Stimulated activated CD8-positive, alpha-beta memory T cell treated with anti-CD3 and anti-CD28 coated beads, Interleukin-15, amount 100 ng/mL, for 4 hours (primary cell): ENCODE data around the gene SERTAD1.
A peak's percentile ranks its signal among the peaks of the same experiment; 100 is the strongest.
"Not testable (repeated sequence)": the region's sequence is repeated elsewhere in the genome, so short reads cannot be mapped to it uniquely, and the experiment has no call there.

ENCODE experiments used
- DNase-seq, 2 donors: peaks; one replicate each; pipeline ENCODE4 v3.0.0-alpha.2; 2020; ENCODE audit warnings: low read depth in 2 of 2

Gene SERTAD1

GRCh38 chr19:40450664-40451063, 24.9 kb upstream of the SERTAD1 start:
- no peak for DNase-seq

DNA sequence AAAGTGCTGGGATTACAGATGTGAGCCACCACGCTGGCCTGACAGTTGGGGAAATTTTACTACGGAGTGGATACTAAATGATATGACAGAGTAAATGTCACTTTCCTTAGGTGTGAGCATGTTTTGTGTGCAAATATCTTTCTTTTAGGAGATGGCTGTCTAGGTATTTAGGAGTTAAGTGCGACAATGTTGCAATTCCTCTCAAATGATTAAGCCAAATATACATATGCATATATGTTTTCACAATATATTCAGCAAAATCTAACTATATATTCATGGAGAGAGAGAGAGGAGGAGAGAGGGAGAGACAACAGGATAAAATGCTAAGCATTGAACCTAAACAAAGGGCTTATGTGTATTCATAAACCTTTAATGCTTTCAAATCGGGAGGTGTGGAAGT, 23.7 kb upstream of the SERTAD1 start:
- DNase-seq: no peak

DNA sequence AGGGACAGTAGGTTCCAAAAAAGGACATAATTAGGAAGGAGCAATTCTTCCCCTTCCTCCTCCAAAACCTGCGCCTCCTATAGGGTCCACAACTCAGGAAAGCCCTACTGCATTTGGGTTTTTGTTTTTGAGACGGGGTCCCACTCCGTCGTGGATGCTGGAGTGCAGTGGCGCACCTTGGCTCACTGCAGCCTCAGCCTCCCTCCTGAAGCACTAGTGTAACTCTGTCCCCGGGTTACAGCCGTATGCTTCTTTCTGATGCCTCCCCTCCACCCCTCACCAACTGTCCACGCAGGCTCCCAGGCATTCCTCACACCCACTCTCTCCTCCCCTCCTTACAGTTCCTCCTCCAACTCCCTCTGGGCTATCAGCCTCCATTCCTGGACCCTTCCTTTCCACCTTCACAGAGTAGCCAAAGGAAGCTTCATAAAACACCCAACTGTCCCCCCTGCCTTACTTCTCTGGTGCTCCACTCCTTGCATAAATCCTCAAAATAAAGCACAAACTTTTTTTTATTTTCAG, 20.5 kb upstream of the SERTAD1 start:
- DNase-seq: no peak

DNA sequence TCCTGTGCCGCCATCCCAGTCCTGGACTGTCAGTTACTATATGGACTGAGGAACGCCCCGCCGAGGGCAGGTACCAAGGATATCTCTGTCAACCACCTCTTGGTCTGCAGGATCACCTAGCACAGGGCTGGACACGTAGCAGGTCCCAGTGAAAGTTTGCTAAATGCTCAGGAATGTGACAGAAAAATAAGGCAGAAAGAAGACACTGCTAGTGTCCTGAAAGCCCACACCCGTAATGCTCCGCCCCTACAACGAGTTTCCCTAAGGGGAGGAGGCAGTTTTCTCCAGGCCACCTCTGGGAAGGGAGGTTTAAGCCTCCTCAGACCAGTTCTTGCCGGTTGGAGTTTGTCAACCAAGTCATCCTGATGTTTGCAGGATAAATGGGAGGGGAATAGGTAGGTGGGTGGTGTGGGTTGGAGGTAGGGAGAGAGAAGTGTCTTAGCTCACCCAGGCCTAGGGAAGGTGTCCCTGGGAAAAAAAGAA, 20.0 kb upstream of the SERTAD1 start:
- DNase-seq: no peak

DNA sequence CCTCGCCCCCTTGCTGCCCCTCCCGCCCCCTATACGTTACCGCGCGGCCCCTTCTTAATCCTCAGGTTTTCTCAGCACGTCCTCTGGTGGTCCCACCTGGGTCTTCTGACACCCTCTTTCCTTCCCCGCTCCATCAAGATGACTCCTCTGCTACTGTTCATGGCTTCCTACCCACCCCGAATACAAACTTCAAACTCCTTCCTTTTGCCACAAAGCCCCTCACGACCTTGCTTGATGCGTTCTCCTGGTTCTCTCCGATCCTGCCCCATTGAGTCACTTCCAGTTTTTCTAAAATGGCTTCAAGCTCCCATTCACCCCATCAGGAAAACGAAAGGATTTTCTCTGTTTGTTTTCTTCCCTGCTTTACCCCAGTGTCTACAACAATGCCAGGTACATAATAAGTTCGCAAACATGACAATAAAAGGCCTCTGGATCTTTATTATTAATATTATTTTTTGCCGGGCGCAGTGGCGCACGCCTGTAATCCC, 19.1 kb upstream of the SERTAD1 start:
- DNase-seq: no peak

DNA sequence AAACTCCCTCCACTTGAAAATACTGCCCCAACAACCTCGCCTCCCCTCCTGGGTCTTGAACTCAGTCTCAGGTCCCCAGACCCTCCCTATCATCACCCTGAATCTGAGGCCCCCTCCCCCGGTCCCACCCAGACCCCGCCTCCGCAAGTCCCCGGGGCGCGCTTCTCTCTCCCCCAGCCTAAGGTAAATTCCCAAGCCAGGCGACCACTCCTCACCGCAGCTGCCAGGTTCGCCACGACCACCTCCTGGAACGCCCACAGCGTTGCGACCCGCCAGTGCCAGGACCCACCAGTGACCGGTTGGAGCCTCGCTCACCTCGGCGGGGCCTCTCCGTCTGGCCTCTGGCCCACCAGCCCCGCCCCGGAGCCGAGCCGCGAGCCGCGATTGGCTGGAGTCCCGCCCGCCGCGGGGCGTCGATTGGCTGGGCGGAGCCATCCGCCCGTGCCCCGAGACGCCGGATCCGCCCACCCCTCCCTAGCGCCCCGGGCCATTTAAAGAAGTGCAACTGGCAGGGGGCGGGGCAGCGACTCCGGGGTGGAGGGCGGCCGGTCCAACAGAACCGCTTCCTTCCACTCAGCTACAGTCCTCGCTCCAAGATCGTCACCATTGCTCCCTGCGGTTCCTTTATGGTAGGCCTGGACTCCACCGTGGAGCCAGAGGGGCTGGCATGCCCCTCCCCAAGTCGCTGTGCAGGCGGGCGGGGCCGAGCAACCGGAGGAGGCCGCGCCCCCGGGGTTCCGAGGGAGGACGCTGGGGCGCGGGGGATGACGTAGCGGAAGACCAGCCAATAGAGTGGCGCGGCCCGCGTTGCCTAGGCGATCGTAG, 18.4 kb upstream of the SERTAD1 start, which contains the start of gene SERTAD3:
Gene SERTAD3, minus strand, starts transcription at position 336 of the 825 bp plus-strand sequence. CDS start 2,255 bp downstream, outside the sequence.
- peak; percentile 93 to 95 for DNase-seq

DNA sequence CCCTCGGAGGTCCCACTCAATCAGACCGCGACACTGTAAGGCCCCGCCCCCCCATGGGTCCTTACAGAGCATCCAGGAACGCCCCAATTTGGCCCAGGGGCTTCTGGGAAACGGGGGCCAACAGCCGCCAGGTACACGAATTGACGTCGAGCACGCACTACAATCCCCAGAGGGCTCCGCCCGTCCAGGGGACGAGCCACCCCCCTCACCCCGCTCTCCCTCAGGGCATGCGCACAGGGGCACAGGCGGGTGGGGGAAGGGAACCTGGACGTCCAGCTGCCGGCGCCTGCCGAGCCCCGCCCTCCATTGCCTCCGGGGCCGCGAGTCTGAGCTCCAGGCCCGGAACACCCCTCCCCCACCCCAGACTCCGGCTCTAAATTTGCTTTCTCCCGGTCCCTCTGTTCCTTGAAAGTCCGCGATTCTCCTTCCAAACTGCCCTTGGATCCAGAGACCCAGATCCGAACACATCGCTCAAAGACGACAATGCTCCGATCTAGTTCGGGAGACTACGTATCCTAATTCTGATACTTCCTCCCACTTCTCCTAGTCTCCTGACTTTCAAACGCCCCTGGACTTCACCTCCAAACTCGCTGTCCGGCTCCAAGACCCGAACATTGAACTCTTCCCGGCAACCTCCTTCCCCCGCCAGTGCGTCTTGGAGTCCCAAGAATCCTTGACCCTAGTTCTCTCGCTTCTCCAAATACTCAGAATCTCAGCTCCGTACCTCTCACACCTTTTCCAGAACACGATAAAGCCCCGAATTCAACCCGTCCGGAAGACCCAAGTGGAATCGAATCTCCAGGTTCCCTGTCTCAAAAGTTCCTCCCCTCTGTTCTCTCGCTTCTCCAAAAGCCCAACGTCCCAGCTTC, 17.6 kb upstream of the SERTAD1 start:
- peak; percentile 96 to 99 for DNase-seq

- DNase-seq: no peak
Measured at GRCh38 chr19:40442328-40443130, 16.7 kb upstream of the SERTAD1 start.

GRCh38 chr19:40441719-40442253, 16.0 kb upstream of the SERTAD1 start:
- no peak for DNase-seq

- DNase-seq: no peak
Measured at GRCh38 chr19:40438284-40438683, 12.5 kb upstream of the SERTAD1 start.

GRCh38 chr19:40433391-40434216, 7.8 kb upstream of the SERTAD1 start:
- no peak for DNase-seq

- not testable (repeated sequence) for DNase-seq
Measured at GRCh38 chr19:40432760-40433159, 7.0 kb upstream of the SERTAD1 start.

DNA sequence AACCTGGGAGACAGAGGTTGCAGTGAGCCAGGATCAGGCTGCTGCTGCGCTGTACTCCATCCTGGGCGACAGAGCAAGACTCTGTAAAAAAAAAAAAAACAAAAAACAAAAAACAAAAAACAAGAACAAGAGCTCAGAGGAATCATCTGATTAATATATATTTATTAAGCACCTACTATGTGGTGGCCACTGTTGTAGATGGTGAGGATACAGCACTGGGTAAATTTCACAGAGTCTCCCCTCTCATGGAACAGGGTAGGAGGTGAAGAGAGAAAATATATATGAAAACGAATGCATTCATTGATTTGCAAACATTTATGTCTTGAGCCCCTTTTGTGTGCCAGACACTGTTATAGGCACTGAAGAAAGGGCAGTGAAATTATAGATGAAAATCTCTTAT, 5.9 kb upstream of the SERTAD1 start:
- DNase-seq: no peak

- DNase-seq: not testable (repeated sequence)
Measured at GRCh38 chr19:40430242-40430641, 4.5 kb upstream of the SERTAD1 start.

DNA sequence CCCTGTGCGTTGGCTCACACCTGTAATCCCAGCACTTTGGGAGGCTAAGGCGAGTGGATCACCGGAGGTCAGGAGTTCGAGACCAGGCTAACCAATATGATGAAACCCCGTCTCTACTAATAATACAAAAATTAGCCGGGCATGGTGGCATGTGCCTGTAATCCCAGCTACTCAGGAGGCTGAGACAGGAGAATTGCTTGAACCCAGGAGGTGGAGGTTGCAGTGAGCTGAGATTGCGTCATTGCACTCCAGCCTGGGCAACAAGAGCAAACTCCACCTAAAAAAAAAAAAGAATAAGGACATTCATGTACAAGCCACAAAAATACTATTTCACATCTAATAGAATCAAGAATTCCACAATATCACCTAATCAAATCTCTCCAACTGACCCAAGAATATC, 2.4 kb upstream of the SERTAD1 start:
- not testable (repeated sequence) for DNase-seq

DNA sequence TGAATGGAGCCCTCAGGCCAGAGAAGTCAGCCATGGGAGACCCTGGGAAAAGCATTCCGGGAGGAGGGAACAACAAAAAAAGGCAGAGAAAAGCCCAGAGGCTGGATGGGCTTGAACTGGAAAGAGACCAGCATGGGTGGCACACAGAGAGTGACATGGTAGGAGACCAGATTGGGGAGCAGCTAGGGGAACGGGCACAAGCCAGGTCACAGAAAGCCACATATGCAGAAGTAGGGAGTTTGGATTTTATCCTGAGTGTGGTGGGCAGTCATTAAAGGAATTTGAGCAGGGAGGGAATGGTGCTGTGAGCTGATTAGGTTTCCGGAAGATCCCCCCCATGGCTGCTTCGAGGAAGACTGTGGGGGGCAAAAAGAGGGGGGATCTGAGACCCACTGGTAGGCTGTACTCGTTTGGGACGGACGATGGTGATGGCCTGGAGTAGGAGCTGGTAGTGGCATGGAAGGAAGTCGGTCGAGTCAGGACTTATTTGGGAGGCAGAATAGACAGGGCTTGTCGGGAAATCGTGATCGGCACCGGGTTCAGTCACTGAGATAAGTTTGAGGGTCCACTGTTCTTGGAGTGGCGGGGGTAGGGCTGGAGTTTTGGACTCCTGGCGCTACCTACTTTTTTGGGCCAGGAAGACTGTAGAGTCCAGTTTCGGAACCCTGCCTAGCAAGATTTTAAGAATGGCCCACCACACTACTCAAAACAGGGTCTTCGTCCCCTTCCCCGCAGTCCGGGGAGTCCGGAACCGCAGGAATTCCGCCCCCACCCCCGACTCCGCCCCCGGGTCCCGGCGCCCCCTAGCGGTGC, 949 bp downstream of the SERTAD1 start:
- no peak for DNase-seq

DNA sequence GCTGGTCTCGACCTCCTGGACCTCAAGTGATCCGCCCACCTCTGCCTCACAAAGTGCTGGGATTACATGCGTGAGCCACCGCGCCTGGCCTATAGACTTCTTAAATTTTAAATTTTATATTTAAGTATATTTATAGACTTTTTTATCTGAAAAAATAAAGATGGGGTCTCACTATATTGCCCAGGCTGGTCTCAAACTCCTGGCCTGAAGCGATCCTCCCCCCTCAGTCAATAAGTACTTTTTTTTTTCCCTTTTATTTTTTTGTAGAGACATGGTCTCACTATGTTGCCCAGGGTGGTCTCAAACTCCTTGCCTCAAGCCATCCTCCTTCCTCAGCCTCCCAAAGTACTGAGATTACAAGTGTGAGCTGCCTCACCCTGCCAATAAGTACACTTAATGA, 1.9 kb downstream of the SERTAD1 start:
- no peak for DNase-seq

DNA sequence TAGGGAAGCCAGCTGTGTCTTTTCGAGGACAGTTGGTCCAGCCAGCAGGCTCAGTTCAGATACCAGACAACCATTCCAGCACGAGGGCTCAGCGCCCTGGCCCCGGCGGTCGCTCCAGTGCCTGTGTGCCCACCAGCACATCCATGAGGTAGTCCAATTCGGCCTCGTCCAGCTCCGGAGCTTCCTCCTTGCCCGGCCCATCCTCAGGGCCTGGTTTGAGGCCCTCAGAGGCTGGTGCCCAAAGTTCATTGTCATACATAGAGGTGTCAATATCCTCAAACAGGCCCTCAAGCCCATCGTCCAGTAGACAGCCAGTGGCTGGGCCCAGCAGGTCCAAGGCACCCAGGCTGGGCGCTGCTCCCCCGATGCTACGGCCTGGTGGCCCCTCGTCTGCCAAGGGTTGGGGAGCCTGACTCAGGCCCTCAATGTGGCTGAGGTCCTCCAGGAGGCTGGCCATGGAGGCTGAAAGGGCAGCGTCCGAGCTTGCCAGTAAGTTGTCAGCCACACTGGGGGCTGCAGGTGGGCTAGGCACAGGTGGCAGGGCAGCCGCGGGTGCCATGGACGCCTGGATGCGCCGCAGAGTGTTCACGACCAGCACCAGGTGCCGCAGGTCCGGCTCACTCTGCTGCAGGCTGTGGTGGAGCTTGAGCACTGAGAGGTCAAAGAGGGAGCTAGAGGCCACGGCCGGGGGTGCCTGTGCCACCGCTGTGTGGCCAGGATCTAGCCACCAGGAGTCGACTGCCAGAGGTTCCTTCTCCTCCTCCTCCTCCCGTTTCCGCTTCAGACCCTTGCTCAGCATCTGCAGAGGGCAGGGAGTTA, 2.8 kb downstream of the SERTAD1 start:
- DNase-seq: no peak
